GM12873 (cell line): ENCODE data around the gene FAM219A.

Experiments used
- TF ChIP-seq, protein P1 (sequence below): IDR thresholded peaks from 2 replicates; pipeline ENCODE4 v1.5.1; 2012; ENCODE audit warnings: low read depth, mild to moderate bottlenecking, moderate library complexity, low read length, control low read depth; ENCODE audit not compliant: insufficient read depth; ENCODE audit errors: missing control alignments

The FAM219A gene

DNA sequence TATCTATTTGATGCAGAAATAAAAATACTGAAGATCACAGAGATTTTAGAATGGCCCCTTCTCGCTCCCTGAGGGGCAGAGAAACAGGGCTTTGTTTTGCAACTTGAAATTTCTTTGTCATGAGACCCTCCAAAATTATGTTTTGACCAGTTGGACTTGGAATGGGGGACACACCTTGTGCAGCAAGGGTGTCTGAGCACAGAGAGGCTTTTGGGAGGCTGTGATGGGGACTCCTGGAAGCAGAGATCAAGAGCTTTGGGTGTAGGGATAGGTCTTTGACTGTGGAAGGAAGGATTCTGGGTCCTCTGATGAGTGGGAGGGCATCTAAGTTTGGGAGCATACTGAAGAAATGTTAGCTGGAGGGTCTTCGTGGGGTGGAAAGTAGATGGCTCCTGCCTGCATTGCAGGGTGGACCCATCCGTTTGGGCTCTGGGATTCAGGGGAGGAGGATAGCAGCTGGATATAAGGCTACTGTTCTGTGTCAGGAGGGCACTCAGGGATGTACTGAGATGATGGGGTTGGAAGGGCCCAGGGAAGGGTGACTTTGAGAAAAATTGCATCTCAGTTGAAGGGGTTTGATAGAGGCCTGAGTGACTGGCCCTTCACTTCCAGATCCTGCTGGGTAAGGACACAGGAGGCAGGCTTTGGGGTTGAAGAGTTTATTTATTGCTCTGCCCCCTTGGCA lies 79.9 kb downstream of the FAM219A start:
- TF ChIP-seq, protein P1, sequence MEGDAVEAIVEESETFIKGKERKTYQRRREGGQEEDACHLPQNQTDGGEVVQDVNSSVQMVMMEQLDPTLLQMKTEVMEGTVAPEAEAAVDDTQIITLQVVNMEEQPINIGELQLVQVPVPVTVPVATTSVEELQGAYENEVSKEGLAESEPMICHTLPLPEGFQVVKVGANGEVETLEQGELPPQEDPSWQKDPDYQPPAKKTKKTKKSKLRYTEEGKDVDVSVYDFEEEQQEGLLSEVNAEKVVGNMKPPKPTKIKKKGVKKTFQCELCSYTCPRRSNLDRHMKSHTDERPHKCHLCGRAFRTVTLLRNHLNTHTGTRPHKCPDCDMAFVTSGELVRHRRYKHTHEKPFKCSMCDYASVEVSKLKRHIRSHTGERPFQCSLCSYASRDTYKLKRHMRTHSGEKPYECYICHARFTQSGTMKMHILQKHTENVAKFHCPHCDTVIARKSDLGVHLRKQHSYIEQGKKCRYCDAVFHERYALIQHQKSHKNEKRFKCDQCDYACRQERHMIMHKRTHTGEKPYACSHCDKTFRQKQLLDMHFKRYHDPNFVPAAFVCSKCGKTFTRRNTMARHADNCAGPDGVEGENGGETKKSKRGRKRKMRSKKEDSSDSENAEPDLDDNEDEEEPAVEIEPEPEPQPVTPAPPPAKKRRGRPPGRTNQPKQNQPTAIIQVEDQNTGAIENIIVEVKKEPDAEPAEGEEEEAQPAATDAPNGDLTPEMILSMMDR: no peak

DNA sequence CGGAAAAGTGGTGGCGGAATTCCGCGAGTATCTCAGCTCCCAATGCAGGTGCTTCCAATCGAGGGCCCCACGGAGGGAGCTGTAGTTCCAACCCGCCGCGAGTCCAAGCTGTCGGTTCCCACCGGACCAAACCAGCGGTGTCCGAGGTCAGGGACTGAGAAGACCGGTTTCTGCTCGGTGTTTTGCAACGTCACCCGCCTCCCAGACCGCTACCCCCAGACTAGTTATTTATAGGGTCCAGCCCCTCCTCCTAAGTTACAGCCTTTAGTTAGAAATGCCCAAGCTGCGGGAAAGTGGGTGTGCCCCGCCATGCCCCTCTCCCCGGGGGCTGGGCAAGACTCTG lies 81.0 kb downstream of the FAM219A start:
- TF ChIP-seq, protein P1: no peak

DNA sequence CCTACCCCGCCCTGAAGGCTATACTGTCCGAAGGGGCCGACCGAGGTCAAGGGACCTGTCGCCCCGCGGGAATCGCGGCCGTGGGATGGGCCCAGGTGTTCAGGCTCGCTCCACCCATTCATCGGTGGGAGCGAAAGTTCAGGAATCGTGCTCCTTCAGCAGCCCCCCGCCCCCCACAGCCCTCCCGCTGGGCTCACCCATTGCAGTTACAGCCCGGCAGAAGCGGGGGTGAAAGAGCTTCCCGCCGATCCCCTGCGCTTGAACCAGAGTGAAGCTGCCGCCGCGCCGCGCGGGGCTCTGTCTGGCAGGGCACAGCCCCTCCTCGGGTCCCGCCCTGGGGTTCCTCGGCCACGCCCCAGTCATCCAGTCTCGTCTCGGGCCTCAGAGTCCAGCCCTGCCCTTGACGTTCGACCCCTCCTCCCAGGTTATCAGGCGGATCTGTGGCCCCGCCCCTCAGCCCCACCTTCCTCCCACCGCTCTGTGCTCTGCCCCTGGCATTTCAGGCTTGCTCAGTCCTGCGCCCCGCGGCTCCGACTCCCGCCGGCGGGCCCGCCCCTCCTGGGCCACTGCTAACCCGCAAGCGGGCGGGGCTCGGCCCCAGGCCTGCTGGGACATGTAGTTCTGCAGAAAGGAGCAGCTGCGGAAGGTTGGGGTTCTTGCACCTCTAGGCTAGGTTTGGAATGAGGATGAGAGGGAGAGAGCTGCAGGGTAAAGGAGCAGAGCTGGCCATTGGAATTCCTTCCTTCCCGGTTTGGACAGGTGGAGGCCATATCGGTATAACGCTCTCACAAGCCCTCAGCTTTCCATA lies 81.6 kb downstream of the FAM219A start, which contains the start of gene MYORG:
Gene MYORG (minus strand): TSS at position 303 of the 808 bp plus-strand sequence. CDS start 3,955 bp downstream, outside the sequence.
- TF ChIP-seq, protein P1: no peak

DNA sequence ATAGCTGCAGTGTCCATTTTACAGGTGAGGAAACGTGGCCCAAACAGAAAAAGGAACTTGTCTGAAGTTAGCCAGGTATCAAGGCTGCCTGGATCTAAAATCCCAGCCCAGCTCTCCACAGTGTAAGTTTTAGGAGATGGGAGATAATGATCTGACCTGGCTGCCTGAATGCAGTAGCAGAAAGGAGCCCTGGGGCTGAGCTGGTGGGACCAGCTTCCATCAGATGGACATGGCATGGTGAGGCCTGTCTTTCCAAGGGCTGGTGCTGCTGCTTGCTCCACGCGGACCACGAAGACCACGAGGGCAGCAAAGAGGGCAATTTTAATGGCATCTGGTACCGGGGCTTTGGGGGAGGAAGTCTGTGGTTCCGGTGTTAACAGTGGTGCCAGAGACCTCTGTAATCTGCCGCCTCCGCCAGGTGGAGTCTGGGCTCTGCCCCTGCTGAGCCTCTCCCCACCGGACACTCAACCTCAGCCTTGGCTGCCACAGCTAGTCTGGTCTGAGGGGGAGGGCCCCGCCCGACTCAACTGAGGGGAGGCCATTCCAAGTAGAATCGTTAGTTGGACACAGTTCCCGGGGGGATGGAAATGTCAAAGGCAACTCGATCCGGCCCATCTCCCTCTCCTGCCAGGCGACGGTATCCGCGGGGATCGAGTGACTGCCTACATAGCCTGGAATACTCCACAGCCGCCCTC lies 82.3 kb downstream of the FAM219A start:
- TF ChIP-seq, protein P1: peak; percentile 48

DNA sequence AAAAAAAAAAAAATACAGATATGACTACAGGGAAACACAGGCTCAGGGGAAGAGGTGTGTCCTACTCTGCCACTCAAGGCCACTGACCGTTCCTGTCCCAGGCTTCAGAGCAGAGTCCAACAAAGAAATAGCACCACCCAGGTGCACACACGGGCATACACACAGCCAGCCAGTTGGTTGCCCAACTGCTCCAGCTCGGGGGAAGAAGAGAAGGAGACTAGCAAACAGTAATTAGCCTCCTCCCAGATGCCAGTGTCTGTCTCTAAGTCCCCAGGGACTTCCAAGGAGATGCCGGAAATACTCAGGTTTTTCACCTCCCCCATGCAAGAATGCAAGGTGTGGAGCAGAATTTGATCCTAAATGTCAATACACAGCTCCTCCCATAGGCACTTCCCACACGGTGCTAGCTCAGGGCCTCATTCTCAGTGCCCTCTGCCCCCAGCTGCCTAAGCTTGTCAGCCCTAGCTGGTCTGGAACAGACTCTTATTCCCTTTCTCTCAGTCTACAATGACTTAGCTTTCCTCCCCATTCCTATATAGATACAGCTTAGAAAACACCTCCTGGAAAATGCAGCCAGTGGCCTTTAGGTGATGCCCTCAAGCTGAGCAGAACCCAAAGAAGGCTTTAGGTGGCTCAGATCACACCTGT lies 83.3 kb downstream of the FAM219A start:
- TF ChIP-seq, protein P1: no peak

DNA sequence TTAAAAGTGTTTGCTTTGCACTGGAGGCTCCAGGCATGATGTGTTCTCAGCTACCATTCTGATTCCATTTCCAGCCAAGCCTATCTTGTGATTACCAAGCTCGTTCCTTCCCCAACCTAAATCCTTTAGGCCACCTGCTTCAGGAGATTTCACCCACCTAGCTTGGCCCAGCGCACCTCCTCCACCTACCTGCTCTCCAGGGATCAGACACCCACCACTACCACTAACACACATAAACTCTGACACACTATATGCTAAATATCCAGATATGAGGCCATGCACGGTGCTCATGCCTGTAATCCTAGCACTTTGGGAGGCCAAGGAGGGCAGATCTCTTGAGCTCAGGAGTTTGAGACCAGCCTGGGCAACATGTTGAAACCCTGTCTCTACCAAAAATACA lies 84.0 kb downstream of the FAM219A start:
- TF ChIP-seq, protein P1: no peak
